Measurements from ENCODE around the gene EHMT2.
A peak's percentile ranks its signal among the peaks of the same experiment; 100 is the strongest.

Gene EHMT2

GRCh38 chr6:31927863-31928671 is 30.6 kb upstream of the EHMT2 start:
- H3K4me3 ChIP-seq (ENCODE audit: low read depth, low read length): no peak overlapping the region
- no peak for DNase-seq (ENCODE audit: low read depth)
- TF ChIP-seq CTCF (conservative IDR thresholded peaks at IDR 0.05; ENCODE audit: low read depth, low read length): no peak

- no peak within 1 kb of the TSS for H3K4me3 ChIP-seq (ENCODE audit: low read depth, low read length)
- no peak for DNase-seq (ENCODE audit: low read depth)
- TF ChIP-seq CTCF (conservative IDR thresholded peaks at IDR 0.05; ENCODE audit: low read depth, low read length): no peak
Observed at GRCh38 chr6:31927242-31927862, 29.9 kb upstream of the EHMT2 start, which contains the start of gene C2. TSS of gene C2 (plus strand) at chr6:31927717. CDS start at chr6:31927753, 36 bp downstream.

GRCh38 chr6:31922942-31923341 is 25.4 kb upstream of the EHMT2 start:
- DNase-seq (ENCODE audit: low read depth): no peak
- peak; percentile 35 for TF ChIP-seq CTCF (conservative IDR thresholded peaks at IDR 0.05; ENCODE audit: low read depth, low read length)
- H3K4me3 ChIP-seq (ENCODE audit: low read depth, low read length): no peak overlapping the region

- no peak for DNase-seq (ENCODE audit: low read depth)
- no peak for TF ChIP-seq CTCF (conservative IDR thresholded peaks at IDR 0.05; ENCODE audit: low read depth, low read length)
- no peak overlapping the region for H3K4me3 ChIP-seq (ENCODE audit: low read depth, low read length)
Observed at GRCh38 chr6:31920811-31921210, 23.3 kb upstream of the EHMT2 start.

GRCh38 chr6:31919624-31920303 is 22.3 kb upstream of the EHMT2 start:
- no peak for TF ChIP-seq CTCF (conservative IDR thresholded peaks at IDR 0.05; ENCODE audit: low read depth, low read length)

GRCh38 chr6:31918069-31918720 is 20.7 kb upstream of the EHMT2 start:
- TF ChIP-seq CTCF (conservative IDR thresholded peaks at IDR 0.05; ENCODE audit: low read depth, low read length): no peak
- H3K4me3 ChIP-seq (ENCODE audit: low read depth, low read length): no peak overlapping the region
- DNase-seq (ENCODE audit: low read depth): no peak

More at GRCh38 chr6:31919624-31920303, 22.3 kb upstream of the EHMT2 start:
- DNase-seq (ENCODE audit: low read depth): no peak
- H3K4me3 ChIP-seq (ENCODE audit: low read depth, low read length): no peak overlapping the region
